Fibroblast of mammary gland (primary cell): ENCODE results near the gene DBR1.

Experiments
- DNase-seq: peaks from one replicate; pipeline ENCODE4 v3.0.0-alpha.2; 2010; ENCODE audit warnings: low read depth
- H3K4me3 ChIP-seq: 2 replicates; pipeline ENCODE4 v1.5.1; 2011; ENCODE audit warnings: low read depth, mild to moderate bottlenecking, low read length, moderate library complexity; ENCODE audit not compliant: control insufficient read depth
- TF ChIP-seq, protein P1 (sequence below): conservative IDR thresholded peaks from 2 replicates; pipeline ENCODE4 v1.5.1; 2011; ENCODE audit warnings: low read depth, low read length, inconsistent platforms; ENCODE audit not compliant: control insufficient read depth, insufficient read depth

Gene DBR1

DNA sequence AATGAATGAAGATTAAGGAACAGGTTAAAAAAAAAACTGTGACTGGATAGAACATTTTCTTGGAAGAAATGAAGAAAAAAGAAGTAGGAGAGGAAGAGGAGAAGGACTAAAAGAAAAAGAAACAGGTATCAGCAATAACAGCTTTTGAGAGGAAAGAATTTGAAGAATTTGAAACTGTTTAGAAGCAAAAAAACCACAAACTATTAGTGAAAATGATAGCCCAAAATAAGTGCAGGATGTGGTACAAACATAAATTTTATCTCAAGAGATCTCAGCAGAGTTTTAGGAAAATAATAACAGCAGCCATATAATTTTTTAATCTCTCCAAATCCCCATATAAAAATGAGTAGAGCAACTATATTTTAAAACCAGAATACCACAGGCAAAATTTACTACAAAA is 33.8 kb downstream of the DBR1 start:
- TF ChIP-seq, protein P1, sequence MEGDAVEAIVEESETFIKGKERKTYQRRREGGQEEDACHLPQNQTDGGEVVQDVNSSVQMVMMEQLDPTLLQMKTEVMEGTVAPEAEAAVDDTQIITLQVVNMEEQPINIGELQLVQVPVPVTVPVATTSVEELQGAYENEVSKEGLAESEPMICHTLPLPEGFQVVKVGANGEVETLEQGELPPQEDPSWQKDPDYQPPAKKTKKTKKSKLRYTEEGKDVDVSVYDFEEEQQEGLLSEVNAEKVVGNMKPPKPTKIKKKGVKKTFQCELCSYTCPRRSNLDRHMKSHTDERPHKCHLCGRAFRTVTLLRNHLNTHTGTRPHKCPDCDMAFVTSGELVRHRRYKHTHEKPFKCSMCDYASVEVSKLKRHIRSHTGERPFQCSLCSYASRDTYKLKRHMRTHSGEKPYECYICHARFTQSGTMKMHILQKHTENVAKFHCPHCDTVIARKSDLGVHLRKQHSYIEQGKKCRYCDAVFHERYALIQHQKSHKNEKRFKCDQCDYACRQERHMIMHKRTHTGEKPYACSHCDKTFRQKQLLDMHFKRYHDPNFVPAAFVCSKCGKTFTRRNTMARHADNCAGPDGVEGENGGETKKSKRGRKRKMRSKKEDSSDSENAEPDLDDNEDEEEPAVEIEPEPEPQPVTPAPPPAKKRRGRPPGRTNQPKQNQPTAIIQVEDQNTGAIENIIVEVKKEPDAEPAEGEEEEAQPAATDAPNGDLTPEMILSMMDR, result no peak
- no peak for DNase-seq
- no peak overlapping the region for H3K4me3 ChIP-seq

DNA sequence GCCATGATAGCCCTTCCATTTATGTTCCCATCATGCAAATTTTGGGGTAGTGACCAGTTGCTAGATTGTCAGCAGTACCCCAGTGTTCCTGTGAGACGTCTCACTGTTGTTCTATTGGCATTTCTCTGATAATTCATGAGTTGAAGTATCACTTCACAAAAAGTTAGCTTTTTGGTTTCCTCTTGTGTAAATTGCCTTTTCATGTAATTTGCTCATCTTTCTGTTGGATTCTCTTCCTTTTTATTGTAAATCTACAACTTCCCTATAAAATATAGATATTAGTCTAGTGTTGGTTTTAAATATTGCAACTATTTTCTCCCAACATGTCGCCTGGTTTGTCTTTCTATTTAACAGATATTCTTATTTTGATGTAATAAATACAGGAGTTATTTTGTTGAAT is 35.0 kb downstream of the DBR1 start:
- TF ChIP-seq, protein P1, result no peak
- H3K4me3 ChIP-seq, result no peak overlapping the region
- DNase-seq, result no peak

GRCh38 chr3:138137861-138138260 is 36.9 kb downstream of the DBR1 start:
- TF ChIP-seq, protein P1, result no peak

DNA sequence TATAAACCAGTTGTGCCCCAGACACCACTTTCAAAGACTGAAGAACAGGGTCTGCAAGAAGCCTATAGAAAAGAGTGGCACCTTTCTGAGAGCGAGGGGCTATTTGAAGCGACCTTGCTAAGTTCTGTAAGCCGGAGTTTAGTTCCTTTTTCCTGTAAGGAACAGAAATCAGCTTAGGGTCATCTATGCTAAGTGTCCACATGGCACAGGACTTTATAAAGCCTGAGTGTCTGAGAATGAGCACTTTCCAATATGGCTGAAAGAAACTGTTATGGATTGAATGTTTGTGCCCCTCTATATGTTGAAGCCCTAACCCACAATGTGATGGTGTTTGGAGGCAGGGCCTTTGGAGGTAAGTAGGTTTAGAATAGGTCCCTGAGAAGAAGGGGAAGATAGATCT is 38.5 kb downstream of the DBR1 start:
- no peak for DNase-seq
- H3K4me3 ChIP-seq, result no peak overlapping the region
- TF ChIP-seq, protein P1, result no peak

More at GRCh38 chr3:138137861-138138260, 36.9 kb downstream of the DBR1 start:
- no peak overlapping the region for H3K4me3 ChIP-seq
- no peak for DNase-seq

- TF ChIP-seq, protein P1, result no peak
- H3K4me3 ChIP-seq, result no peak overlapping the region
Measured at GRCh38 chr3:138135833-138136194, 38.9 kb downstream of the DBR1 start.

DNA sequence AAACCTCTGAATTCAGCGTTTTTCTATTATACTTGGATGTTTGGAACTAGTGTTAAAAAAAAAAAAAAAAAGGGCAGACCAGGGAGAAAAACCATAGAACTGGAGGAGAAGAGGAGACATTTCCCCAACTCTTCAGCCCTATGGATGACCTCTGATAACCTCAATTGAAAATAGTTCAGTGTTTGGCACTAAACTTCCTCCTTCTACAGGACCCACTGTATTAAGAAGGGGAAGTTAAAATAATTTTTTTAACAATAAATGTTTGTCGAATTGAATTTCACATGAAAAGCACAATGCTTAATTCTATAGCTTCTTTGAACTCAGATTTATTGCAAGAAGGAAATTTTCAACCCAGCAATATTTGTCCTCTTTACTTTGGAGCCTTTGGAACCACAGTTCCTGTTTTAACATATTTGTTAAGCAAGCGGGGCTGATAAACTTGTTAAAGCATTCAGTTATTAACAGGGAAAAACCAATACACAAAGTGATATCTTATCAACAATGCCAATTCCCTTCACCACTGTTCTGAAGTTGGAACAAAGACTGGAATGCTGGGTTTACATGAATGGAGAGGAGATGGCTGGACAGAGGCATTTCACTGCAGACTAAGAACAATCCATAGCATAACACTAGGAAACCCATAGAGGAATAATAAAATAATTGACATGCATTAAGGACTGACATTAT is 39.4 kb downstream of the DBR1 start:
- DNase-seq, result no peak
- TF ChIP-seq, protein P1, result no peak
- H3K4me3 ChIP-seq, result no peak overlapping the region

More at GRCh38 chr3:138135833-138136194, 38.9 kb downstream of the DBR1 start:
- no peak for DNase-seq
